NCI-H82 (cell line): ENCODE measurements around the gene VASN.

Experiments
- DNase-seq: peaks from one replicate; lab custom pipeline; 2025; lab: John Stamatoyannopoulos, UW

The VASN gene

DNA sequence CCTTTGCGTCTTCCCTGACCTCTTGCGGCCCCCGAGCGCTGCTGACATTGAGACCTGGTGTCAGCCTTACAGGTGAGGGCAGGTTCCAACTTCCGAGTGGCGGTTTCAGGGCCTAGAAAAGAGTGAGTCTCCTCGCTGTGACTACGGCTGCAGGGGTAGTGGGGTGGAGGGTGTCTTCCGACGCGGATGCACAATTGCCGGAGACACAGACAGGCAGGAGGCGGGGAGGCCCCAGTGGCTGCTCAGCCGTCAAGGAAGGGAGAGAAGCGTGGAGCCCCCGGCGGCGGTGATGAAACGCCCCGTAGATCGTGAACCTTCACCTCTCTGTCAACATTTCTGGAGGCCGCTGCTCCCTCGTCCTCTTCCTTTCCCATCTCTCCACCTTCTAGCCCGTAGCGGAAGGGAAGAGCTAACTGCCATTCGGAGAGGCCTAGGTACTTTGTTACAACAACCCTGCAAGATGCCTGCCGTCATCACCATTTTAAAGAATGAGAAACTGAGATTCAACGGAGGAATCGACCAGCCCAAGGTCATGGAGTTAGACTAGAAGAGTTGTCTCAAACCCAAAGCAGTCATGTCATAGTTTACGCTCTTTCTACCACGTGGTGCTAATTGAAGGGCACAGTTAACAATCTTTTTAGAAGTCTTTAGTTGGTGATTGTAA lies 54.5 kb downstream of the VASN start:
- DNase-seq, result peak; percentile 50

DNA sequence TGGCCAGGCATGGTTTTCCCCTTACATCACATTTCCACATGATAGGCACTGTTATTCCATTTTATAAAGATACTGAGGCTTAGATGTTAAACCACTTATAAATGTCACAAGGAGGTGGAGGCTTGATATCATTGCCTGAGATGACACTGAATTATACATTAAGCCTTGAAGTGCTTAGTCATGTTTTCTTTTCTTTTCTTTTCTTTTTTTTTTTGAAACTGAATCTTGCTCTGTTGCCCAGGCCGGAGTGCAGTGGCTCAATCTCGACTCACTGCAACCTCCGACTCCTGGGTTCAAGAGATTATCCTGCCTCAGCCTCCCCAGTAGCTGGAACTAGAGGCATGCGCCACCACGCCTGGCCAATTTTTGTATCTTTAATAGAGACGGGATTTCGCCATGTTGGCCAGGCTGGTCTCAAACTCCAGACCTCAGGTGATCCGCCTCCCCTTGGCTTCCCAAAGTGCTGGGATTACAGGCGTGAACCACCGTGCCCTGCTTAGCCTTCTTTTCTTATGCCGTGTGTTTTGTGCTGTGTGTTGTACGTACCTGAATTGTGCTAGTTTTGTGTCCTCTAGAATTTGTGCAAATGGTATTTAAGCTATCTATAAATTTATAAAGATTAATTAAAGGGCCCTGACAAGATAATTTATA lies 55.2 kb downstream of the VASN start:
- no peak for DNase-seq

DNA sequence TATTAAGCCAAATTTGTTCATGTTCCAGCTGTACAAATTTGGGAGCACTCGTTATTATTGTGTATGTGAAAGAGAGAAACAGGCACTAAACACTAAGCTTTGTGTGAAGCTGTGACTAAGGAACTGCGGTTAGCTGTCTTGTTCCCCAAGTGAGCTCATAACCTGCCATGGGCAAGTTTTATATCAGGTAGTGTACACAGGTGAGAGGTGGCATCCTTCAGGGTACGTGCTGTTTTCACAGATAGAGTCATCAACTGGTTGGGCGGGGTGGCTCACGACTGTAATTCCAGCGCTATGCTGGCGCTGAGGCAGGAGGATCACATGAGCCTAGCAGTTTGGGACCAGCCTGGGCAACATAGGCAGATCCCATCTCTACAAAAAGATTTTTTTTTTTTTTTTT lies 56.9 kb downstream of the VASN start:
- no peak for DNase-seq

DNA sequence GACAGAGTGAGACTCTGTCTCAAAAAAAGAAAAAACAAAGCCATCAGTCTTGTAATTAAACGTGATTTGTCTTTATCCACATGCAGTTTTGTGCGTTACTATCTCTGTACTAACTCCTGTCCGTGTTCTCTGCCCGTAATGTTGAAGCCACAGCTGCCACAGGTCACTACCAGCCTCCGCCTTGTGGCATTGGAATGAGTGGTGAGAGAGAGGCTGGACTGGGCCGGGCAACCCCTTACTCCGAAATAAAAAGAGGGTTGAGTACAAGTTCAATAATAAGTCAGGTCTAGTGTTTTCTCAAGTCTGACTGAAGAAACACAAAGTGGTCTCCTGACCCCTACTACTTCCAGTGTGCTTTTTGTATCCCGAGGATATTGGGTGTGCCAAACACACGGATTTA lies 59.4 kb downstream of the VASN start:
- no peak for DNase-seq
